IMR-90 (cell line): ENCODE data around the gene SEH1L. TPM values are rescaled to one million over a fixed set of nuclear protein-coding genes. Genes with fewer than 3 reads are reported as not detected.

Experiments
- ATAC-seq: fragments of 200-7000 bp; cut with Tn5 transposase; 2 replicates; pipeline ENCODE4 v1.9.1; 2020; ENCODE audit warnings: low read depth, mild to moderate bottlenecking, moderate library complexity
- BruUV-seq: library from RNA; stranded (reverse); fragments of 400-500 nt; replicated peaks from 2 replicates; lab custom pipeline; 2021; lab: Mats Ljungman, UMichigan
- CTCF ChIA-PET: fragments of 300-600 bp; formaldehyde crosslinking; extraction: SDS; loops from one replicate; lab custom pipeline; 2021; ENCODE audit warnings: antibody characterized with exemption; lab: Yijun Ruan, JAX
- POLR2A ChIA-PET: fragments of 300-600 bp; sonication (Branson Sonifier 250); formaldehyde crosslinking; loops from one replicate; lab custom pipeline; 2022; ENCODE audit warnings: antibody characterized with exemption; ENCODE audit not compliant: unreplicated experiment; lab: Charles Lee
- DNase-seq: peaks from one replicate; pipeline ENCODE4 v3.0.0; 2013
- H2AFZ ChIP-seq: replicated peaks from 2 replicates; pipeline ENCODE3; 2013; ENCODE audit warnings: low read length, mild to moderate bottlenecking; ENCODE audit not compliant: poor library complexity
- H2AK5ac ChIP-seq: 2 replicates; pipeline ENCODE4 v1.6.1; 2013; ENCODE audit warnings: low read depth, low read length, inconsistent platforms
- H2AK9ac ChIP-seq: replicated peaks from 2 replicates; pipeline ENCODE3; 2013; ENCODE audit warnings: mild to moderate bottlenecking, low read depth, low read length, moderate library complexity; ENCODE audit not compliant: poor library complexity
- H2BK120ac ChIP-seq: 2 replicates; pipeline ENCODE4 v1.6.1; 2013; ENCODE audit warnings: low read depth, low read length, inconsistent platforms
- H2BK15ac ChIP-seq: 3 replicates; pipeline ENCODE4 v1.6.1; 2013; ENCODE audit warnings: low read depth, low read length, inconsistent platforms
- H2BK20ac ChIP-seq: 2 replicates; pipeline ENCODE4 v1.6.1; 2013; ENCODE audit warnings: low read depth, mild to moderate bottlenecking, inconsistent platforms, low read length, moderate library complexity
- H2BK5ac ChIP-seq: 2 replicates; pipeline ENCODE4 v1.6.1; 2013; ENCODE audit warnings: mild to moderate bottlenecking, low read depth, low read length, inconsistent platforms; ENCODE audit not compliant: poor library complexity, severe bottlenecking
- H3K14ac ChIP-seq: replicated peaks from 2 replicates; pipeline ENCODE4 v1.6.1; 2013; ENCODE audit warnings: low read depth, low read length, inconsistent platforms
- H3K18ac ChIP-seq: 2 replicates; pipeline ENCODE4 v1.6.1; 2013; ENCODE audit warnings: low read depth, low read length, control low read depth
- H3K23ac ChIP-seq: 2 replicates; pipeline ENCODE4 v1.6.1; 2013; ENCODE audit warnings: low read depth, low read length, inconsistent platforms
- H3K27ac ChIP-seq: 2 replicates; pipeline ENCODE4 v1.5.1; 2013; ENCODE audit warnings: mild to moderate bottlenecking, control low read depth, low read length; ENCODE audit not compliant: insufficient read depth
- H3K27me3 ChIP-seq: 2 replicates; pipeline ENCODE4 v1.6.1; 2013; ENCODE audit warnings: low read length; ENCODE audit not compliant: control insufficient read depth, insufficient read depth
- H3K36me3 ChIP-seq: 2 replicates; pipeline ENCODE4 v1.6.1; 2013; ENCODE audit warnings: low read length, mixed read lengths; ENCODE audit not compliant: control insufficient read depth, insufficient read depth
- H3K4ac ChIP-seq: 2 replicates; pipeline ENCODE4 v1.6.1; 2013; ENCODE audit warnings: low read depth, low read length, inconsistent platforms
- H3K4me1 ChIP-seq: 2 replicates; pipeline ENCODE4 v1.6.1; 2013; ENCODE audit warnings: low read length, mixed read lengths; ENCODE audit not compliant: control insufficient read depth, insufficient read depth
- H3K4me2 ChIP-seq: 2 replicates; pipeline ENCODE4 v1.6.1; 2013; ENCODE audit warnings: low read depth, mild to moderate bottlenecking, control low read depth, low read length, moderate library complexity
- H3K4me3 ChIP-seq: 2 replicates; pipeline ENCODE4 v1.5.1; 2013; ENCODE audit warnings: low read depth, mild to moderate bottlenecking, control low read depth, low read length, moderate library complexity; ENCODE audit not compliant: insufficient read depth
- H3K56ac ChIP-seq: 2 replicates; pipeline ENCODE4 v1.6.1; 2013; ENCODE audit warnings: low read length, inconsistent platforms; ENCODE audit not compliant: insufficient read depth; ENCODE audit errors: extremely low read depth
- H3K79me1 ChIP-seq, 2 experiments: 2 replicates each; pipeline ENCODE4 v1.6.1; 2013; ENCODE audit warnings: low read length in 2 of 2, inconsistent platforms in 1 of 2, low read depth in 1 of 2
- H3K9ac ChIP-seq: 2 replicates; pipeline ENCODE4 v1.6.1; 2013; ENCODE audit warnings: low read depth, low read length, control low read depth
- H3K9me1 ChIP-seq: 2 replicates; pipeline ENCODE4 v1.6.1; 2013; ENCODE audit warnings: low read length, inconsistent platforms; ENCODE audit not compliant: insufficient read depth
- H3K9me3 ChIP-seq: 2 replicates; pipeline ENCODE4 v1.6.1; 2013; ENCODE audit warnings: low read length; ENCODE audit not compliant: control insufficient read depth, insufficient read depth
- H4K20me1 ChIP-seq: 2 replicates; pipeline ENCODE4 v1.6.1; 2013; ENCODE audit warnings: low read length, inconsistent platforms; ENCODE audit not compliant: insufficient read depth
- H4K5ac ChIP-seq: 2 replicates; pipeline ENCODE4 v1.6.1; 2013; ENCODE audit warnings: mild to moderate bottlenecking, low read depth, low read length, control low read depth
- H4K8ac ChIP-seq, 2 experiments: 2 replicates each; pipeline ENCODE4 v1.6.1; 2013; ENCODE audit warnings: low read depth in 2 of 2, low read length in 2 of 2, control low read depth in 1 of 2, inconsistent platforms in 1 of 2
- H4K91ac ChIP-seq: 2 replicates; pipeline ENCODE4 v1.6.1; 2013; ENCODE audit warnings: low read depth, low read length, inconsistent platforms; ENCODE audit not compliant: insufficient read depth
- BHLHE40 ChIP-seq: fragments of 150-350 bp; IDR thresholded peaks from 2 replicates; pipeline ENCODE4 v1.6.1; 2016; ENCODE audit warnings: mild to moderate bottlenecking, low read depth, low read length
- CEBPB ChIP-seq: IDR thresholded peaks from 2 replicates; pipeline ENCODE4 v1.6.1; 2012; ENCODE audit warnings: low read depth, low read length, improper control_type of control experiment
- MAZ ChIP-seq: IDR thresholded peaks from 2 replicates; pipeline ENCODE4 v1.6.1; 2012; ENCODE audit warnings: low read depth, mild to moderate bottlenecking, low read length, improper control_type of control experiment, moderate library complexity, borderline replicate concordance
- MXI1 ChIP-seq: IDR thresholded peaks from 2 replicates; pipeline ENCODE4 v1.6.1; 2012; ENCODE audit warnings: low read depth, mild to moderate bottlenecking, low read length, moderate library complexity, borderline replicate concordance
- NFE2L2 ChIP-seq: fragments of 150-350 bp; IDR thresholded peaks from 2 replicates; pipeline ENCODE4 v1.6.1; 2016; ENCODE audit warnings: low read depth, mild to moderate bottlenecking, low read length
- POLR2A ChIP-seq: IDR thresholded peaks from 2 replicates; pipeline ENCODE4 v1.6.1; 2012; ENCODE audit warnings: mild to moderate bottlenecking, low read depth, low read length
- SMC3 ChIP-seq: fragments of 150-350 bp; IDR thresholded peaks from 2 replicates; pipeline ENCODE4 v1.6.1; 2016; ENCODE audit warnings: low read depth, mild to moderate bottlenecking, antibody characterized with exemption, low read length, moderate library complexity
- USF2 ChIP-seq: fragments of 150-350 bp; IDR thresholded peaks from 2 replicates; pipeline ENCODE4 v1.6.1; 2017; ENCODE audit warnings: mild to moderate bottlenecking, antibody characterized with exemption, low read length, low read depth
- WGBS, 2 experiments: methylation state at CpG; one replicate each; pipeline versions ENCODE4 v1.1.5 to v1.1.7; 2013; ENCODE audit warnings: missing lambda C conversion rate in 2 of 2; ENCODE audit not compliant: insufficient read length in 1 of 2; ENCODE audit errors: extremely low coverage in 2 of 2; 5-methylcytosine and 5-hydroxymethylcytosine counted together
- dilution Hi-C: fragments of 300-500 bp; cut with HindIII; formaldehyde crosslinking; loops from one replicate; pipeline ENCODE4 v1.14.3; 2018; ENCODE audit warnings: low sequenced_read_pairs; ENCODE audit not compliant: unreplicated experiment
- in situ Hi-C: fragments of 300-500 bp; cut with MboI; formaldehyde crosslinking; loops from 3 replicates; pipeline ENCODE4 v1.14.3; 2019; ENCODE audit warnings: low sequenced_read_pairs, inconsistent platforms, mixed read lengths
- intact Hi-C: fragments of 100-400 bp; cut with micrococcal nuclease; formaldehyde crosslinking; loops from 2 replicates; pipeline ENCODE4 v1.10.0; 2022
- polyA plus RNA-seq, 3 experiments: library from polyadenylated mRNA; depleted of rRNA; stranded (reverse); fragments of >200 nt; gene quantifications; 2 replicates each; pipeline ENCODE4 v1.2.3, GENCODE V29; 2012; ENCODE audit warnings: low replicate concordance in 1 of 3
- total RNA-seq: library from RNA; depleted of rRNA; stranded (reverse); fragments of >200 nt; gene quantifications from 2 replicates; pipeline ENCODE4 v1.2.3, GENCODE V29; 2012

SEH1L gene
- total and polyA plus RNA-seq, 2 of the 4 experiments (the other 2 are of a cell fraction) = 27.6 to 45.5 TPM

DNA sequence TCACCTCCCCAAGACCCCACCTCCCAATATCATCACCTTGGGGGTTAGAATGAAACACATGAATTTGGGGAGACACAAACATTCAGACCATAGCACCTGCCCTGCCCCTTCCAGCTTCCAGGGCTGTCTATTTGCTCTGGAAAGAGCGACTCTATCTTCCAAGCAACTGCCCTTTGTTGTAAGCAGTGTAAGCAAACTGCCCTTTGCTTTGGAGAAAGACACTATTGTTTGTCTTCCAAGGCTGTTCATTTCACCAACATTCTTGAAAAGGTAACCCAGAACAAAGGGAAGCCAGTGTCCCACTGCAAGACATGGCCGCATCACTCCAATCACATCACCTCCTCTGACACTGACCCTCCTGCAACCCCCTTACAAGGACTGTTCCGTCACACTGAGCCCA, 16.9 kb upstream of the SEH1L start:
- Histone ChIP-seq H3K27me3 (no peaks in the 10 kb centered on the region), H3K4me3 (no peak overlapping the region), H2AK9ac (no peak overlapping the region), H3K9me1 (no peaks in the 10 kb centered on the region), H2AK5ac (no peak overlapping the region), H2BK5ac (no peak overlapping the region), H3K36me3 (no peaks in the 10 kb centered on the region), H3K23ac (no peak overlapping the region), H3K79me1 (no peaks in the 10 kb centered on the region), H3K4me1 (no peaks in the 10 kb centered on the region), H2AFZ (no peak overlapping the region), H3K4ac (no peak overlapping the region), H2BK20ac (no peak overlapping the region), H3K27ac (no peak overlapping the region), H2BK15ac (no peak overlapping the region), H3K4me2 (no peak overlapping the region), H4K91ac (no peak overlapping the region), H3K18ac (no peak overlapping the region), H3K9me3 (no peaks in the 10 kb centered on the region), H3K9ac (no peak overlapping the region), H2BK120ac (no peak overlapping the region), H3K56ac (no peak overlapping the region), H4K20me1 (no peaks in the 10 kb centered on the region), H4K5ac (no peak overlapping the region), H3K14ac (no peak overlapping the region), H4K8ac (no peak overlapping the region)
- no peak for DNase-seq
- in situ Hi-C loops (loop anchor here (5.0 kb wide), 1 partner anchor 199 kb away; no protein-coding TSS in a partner anchor), dilution Hi-C loops (no loop called here), intact Hi-C loops (no loop called here)
- no peak for TF ChIP-seq SMC3
- no peak for TF ChIP-seq MXI1
- TF ChIP-seq BHLHE40 = no peak
- no peak for TF ChIP-seq NFE2L2
- no peak for TF ChIP-seq POLR2A
- no peak for TF ChIP-seq USF2
- TF ChIP-seq MAZ = no peak
- TF ChIP-seq CEBPB = no peak
- POLR2A ChIA-PET = no interaction called here
- 90% methylated on average over 2 of the region's 3 CpGs; no CpG with 5 or more reads in 1 of the 2 experiments for WGBS, 2 experiments
- no peak for ATAC-seq
- CTCF ChIA-PET = no interaction called here
- BruUV-seq = no TSS peak
